Testis (tissue), 3 donors: ENCODE measurements around the gene RGS6. TPM values are rescaled to one million over a fixed set of nuclear protein-coding genes. Genes with fewer than 3 reads are reported as not detected.

Source experiments
- DNase-seq: peaks from one replicate; pipeline ENCODE4 v3.0.0-alpha.2; 2019
- H3K27ac ChIP-seq, 2 donors: fragments of 200-600 bp; sonication (generic); one replicate each; pipeline ENCODE4 v1.5.1; 2019
- H3K27me3 ChIP-seq: fragments of 200-600 bp; sonication (generic); one replicate; pipeline ENCODE4 v1.5.1; 2019
- H3K36me3 ChIP-seq: fragments of 200-600 bp; sonication (generic); one replicate; pipeline ENCODE4 v1.5.1; 2017; ENCODE audit warnings: low read depth; ENCODE audit errors: missing control alignments
- H3K4me1 ChIP-seq: fragments of 200-600 bp; sonication (generic); one replicate; pipeline ENCODE4 v1.5.1; 2019
- H3K4me3 ChIP-seq, 2 donors: fragments of 200-600 bp; sonication (generic); one replicate each; pipeline ENCODE4 v1.5.1; 2017 to 2019
- H3K9me3 ChIP-seq: fragments of 200-600 bp; sonication (generic); one replicate; pipeline ENCODE4 v1.5.1; 2017
- POLR2A ChIP-seq: fragments of 450-650 bp; IDR thresholded peaks from one replicate; pipeline ENCODE4 v1.6.1; 2017; ENCODE audit warnings: antibody characterized with exemption, mild to moderate bottlenecking, moderate library complexity
- WGBS, 2 donors: methylation state at CpG; one replicate each; pipeline ENCODE4 v1.1.5; 2018; 5-methylcytosine and 5-hydroxymethylcytosine counted together
- intact Hi-C: fragments of 100-400 bp; cut with DNase I; formaldehyde crosslinking; loops from one replicate; pipeline ENCODE4 v1.15.1; 2023; ENCODE audit warnings: low total_unique reads
- polyA plus RNA-seq: library from polyadenylated mRNA; stranded (reverse); fragments of 350-450 nt; fragmentation: Illumina TruSeq; extraction: RNeasy Lipid Tissue Mini Kit (QIAGEN cat#74804); gene quantifications from one replicate; pipeline ENCODE4 v1.2.3, GENCODE V29; 2014; ENCODE audit warnings: low read depth, low replicate concordance; ENCODE audit not compliant: insufficient read depth
- total RNA-seq, 2 donors: library from RNA; depleted of rRNA; stranded (reverse); fragments of >200 nt; gene quantifications; one replicate each; pipeline ENCODE4 v1.2.3, GENCODE V29; 2016
- TF ChIP-seq, protein P1 (sequence below), 3 experiments: fragments of 450-650 bp in 2 of 3; fragments of 200-600 bp in 1 of 3; sonication (generic) in 1 of 3; IDR thresholded peaks; one replicate each; pipeline ENCODE4 v1.5.1; 2016 to 2019; ENCODE audit warnings: antibody characterized with exemption in 3 of 3, mild to moderate bottlenecking in 2 of 3, moderate library complexity in 1 of 3

RGS6 gene
- total and polyA plus RNA-seq, 3 donors from 2014 or later, result 6.3 to 21.3 (median 16.0) TPM

DNA sequence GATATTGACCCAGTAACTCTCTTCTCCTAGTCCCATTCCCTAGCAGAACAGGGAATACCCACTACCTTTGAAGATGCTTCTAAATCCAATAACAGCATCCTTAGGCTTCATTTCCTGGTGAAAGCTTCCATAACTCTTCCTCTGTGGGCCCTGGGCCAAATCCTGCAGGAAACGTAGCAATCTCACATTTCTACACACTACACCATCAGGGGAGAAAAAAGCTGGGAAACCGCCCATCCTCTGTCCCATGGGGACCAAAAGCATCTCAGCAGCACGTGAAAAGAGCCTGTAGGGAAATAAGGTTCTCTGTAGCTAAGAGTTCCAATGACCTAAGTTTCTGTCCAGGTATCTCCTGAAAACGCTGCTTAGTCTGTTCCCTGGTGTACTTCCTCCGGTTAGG is 621.4 kb downstream of the RGS6 start:
- Histone ChIP-seq H3K9me3 (no peaks in the 10 kb centered on the region), H3K4me3 (no peak overlapping the region), H3K4me1 (no peaks in the 10 kb centered on the region), H3K36me3 (no peaks in the 10 kb centered on the region), H3K27ac (no peak overlapping the region), H3K27me3 (no peaks in the 10 kb centered on the region)
- no peak for DNase-seq
- no peak for TF ChIP-seq POLR2A
- TF ChIP-seq, protein P1, sequence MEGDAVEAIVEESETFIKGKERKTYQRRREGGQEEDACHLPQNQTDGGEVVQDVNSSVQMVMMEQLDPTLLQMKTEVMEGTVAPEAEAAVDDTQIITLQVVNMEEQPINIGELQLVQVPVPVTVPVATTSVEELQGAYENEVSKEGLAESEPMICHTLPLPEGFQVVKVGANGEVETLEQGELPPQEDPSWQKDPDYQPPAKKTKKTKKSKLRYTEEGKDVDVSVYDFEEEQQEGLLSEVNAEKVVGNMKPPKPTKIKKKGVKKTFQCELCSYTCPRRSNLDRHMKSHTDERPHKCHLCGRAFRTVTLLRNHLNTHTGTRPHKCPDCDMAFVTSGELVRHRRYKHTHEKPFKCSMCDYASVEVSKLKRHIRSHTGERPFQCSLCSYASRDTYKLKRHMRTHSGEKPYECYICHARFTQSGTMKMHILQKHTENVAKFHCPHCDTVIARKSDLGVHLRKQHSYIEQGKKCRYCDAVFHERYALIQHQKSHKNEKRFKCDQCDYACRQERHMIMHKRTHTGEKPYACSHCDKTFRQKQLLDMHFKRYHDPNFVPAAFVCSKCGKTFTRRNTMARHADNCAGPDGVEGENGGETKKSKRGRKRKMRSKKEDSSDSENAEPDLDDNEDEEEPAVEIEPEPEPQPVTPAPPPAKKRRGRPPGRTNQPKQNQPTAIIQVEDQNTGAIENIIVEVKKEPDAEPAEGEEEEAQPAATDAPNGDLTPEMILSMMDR (IDR thresholded peaks at IDR 0.05), result no peak
- 53 to 58% methylated on average over 5 of the region's 5 CpGs for WGBS, 2 donors
- intact Hi-C loops, result no loop called here

DNA sequence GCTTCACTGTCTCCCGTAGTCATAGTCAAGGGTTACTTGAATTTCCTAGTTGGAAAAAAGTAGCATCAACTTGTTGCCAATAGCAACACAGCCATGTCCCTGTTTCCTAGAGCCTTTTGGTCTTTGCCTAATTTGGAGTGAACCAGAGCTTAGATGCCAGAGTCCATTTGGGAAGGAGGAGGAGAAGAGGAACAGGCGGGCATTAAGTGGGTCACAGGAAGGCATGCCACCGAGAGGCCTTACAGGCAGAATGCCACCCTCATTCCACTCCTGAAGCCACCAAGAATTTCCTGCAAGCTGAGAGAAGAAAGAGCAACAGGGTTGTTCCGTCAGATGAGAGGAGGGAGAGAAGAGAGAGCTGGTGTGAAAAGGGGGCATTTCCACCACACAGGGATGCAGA is 622.2 kb downstream of the RGS6 start:
- intact Hi-C loops, result no loop called here
- Histone ChIP-seq H3K36me3 (no peaks in the 10 kb centered on the region), H3K9me3 (no peaks in the 10 kb centered on the region), H3K4me3 (no peak overlapping the region), H3K27me3 (no peaks in the 10 kb centered on the region), H3K27ac (no peak overlapping the region), H3K4me1 (peaks cover 3% of the 10 kb centered on the region)
- no peak for TF ChIP-seq POLR2A
- TF ChIP-seq, protein P1 (IDR thresholded peaks at IDR 0.05), result no peak
- 81 to 87% methylated on average over 4 of the region's 4 CpGs for WGBS, 2 donors
- no peak for DNase-seq

DNA sequence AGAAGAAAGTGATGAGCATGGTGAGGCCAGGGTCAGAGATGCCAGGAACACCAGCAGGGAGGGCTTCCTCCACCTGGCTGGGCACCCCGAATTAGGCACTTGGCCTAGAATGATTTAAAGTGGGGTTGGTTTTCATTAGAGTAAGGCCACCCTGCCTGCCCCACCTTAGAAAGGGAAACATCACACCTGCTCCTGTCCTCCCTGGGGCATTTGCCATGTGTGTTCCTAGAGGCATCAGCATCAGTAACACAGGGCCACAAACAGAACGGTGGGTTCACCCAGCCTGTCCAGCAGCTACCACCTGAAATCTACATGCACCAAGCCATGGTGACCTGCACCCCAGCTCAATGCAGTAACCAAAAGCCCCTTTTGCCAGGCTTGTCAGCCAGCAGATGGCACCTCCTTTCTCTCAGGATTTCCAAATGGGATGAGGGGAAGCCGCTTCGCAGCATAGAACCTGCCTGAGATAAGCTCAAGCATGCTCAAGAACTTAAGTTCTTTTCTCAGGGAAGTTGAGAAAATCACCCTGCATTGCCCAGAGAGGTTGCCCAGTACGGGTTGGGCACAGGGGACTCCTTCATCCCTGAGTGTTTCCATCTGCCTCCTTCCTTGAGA is 622.9 kb downstream of the RGS6 start:
- Histone ChIP-seq H3K36me3 (no peaks in the 10 kb centered on the region), H3K9me3 (no peaks in the 10 kb centered on the region), H3K4me1 (peaks cover 3% of the 10 kb centered on the region), H3K4me3 (no peak overlapping the region), H3K27ac (no peak overlapping the region), H3K27me3 (no peaks in the 10 kb centered on the region)
- TF ChIP-seq POLR2A, result no peak
- TF ChIP-seq, protein P1 (IDR thresholded peaks at IDR 0.05), result no peak
- intact Hi-C loops, result no loop called here
- no peak for DNase-seq
- 89 to 92% methylated on average over 5 of the region's 5 CpGs for WGBS, 2 donors

DNA sequence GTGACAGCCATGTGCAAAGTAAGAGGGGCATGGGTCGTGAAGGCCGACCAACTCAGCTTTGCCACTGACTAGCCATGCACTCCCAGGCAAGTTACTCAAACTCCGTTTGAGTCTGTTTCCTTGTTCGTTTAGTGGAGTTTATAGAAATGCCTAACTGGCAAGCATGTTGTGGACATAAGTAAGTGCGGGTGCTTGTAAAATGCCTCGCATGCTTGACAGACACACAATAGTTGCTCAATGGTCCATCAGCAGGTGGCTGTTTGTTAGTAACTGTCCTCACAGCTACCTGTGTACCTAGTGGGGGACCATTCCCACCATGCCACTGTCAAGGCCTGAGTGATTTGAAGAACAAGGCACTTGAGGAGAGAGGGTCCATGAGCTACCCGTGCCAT is 623.4 kb downstream of the RGS6 start:
- no peaks in the 10 kb centered on the region for H3K9me3 ChIP-seq
- DNase-seq, result no peak
- intact Hi-C loops, result no loop called here
- no peak overlapping the region for H3K27ac ChIP-seq
- WGBS, 2 donors, result 93 to 94% methylated on average over 7 of the region's 7 CpGs
- TF ChIP-seq, protein P1 (IDR thresholded peaks at IDR 0.05), result no peak
- TF ChIP-seq POLR2A, result no peak
- H3K36me3 ChIP-seq, result no peaks in the 10 kb centered on the region
- H3K4me1 ChIP-seq, result peaks cover 3% of the 10 kb centered on the region
- H3K27me3 ChIP-seq, result no peaks in the 10 kb centered on the region
- no peak overlapping the region for H3K4me3 ChIP-seq

DNA sequence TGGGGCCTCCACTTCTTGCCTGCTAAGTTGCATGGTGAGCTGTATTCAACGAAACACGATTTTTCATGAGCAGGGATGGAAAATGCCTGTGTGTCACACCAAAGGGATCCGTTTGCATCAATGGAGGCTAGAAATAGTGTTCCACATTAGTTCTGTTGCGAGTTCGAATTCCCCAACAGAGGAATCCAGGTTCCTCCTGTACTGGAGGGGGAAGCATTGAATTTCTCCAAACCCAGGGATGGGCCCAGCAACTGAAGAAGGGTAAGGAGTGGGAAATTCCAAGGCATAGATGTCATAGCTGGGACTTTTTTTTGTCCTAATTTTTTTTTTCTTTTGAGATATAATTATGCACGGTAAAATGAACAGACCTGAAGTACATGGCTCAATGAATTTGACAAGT is 625.4 kb downstream of the RGS6 start:
- intact Hi-C loops, result no loop called here
- WGBS, 2 donors, result 88 to 95% methylated on average over 6 of the region's 6 CpGs
- no peaks in the 10 kb centered on the region for H3K27me3 ChIP-seq
- TF ChIP-seq, protein P1 (IDR thresholded peaks at IDR 0.05), result no peak
- no peak for TF ChIP-seq POLR2A
- H3K4me3 ChIP-seq, result no peak overlapping the region
- no peaks in the 10 kb centered on the region for H3K36me3 ChIP-seq
- DNase-seq, result no peak
- H3K4me1 ChIP-seq, result peaks cover 3% of the 10 kb centered on the region
- H3K27ac ChIP-seq, result no peak overlapping the region
- H3K9me3 ChIP-seq, result no peaks in the 10 kb centered on the region
